ENCODE results near the gene GHRH. TPM values are rescaled to one million over a fixed set of nuclear protein-coding genes. Genes with fewer than 3 reads are reported as not detected.

Gene GHRH
- polyA plus RNA-seq, 2 of the 4 experiments (the other 2 are of a cell fraction), result not detected

- H3K4me2 ChIP-seq, result no peak overlapping the region
- ChIA-PET CTCF (interaction anchor here (0.7 to 10.9 kb wide), 8 partner anchors 9 to 299 kb away, joined by 3 to 150 read pairs (median 5); no protein-coding TSS in a partner anchor), POLR2A (no interaction called here)
- TF ChIP-seq JUNB (IDR thresholded peaks at IDR 0.05), result no peak
- TF ChIP-seq FOSL2 (IDR thresholded peaks at IDR 0.05), result no peak
- TF ChIP-seq FOSL2 (CRISPR knock-in tag; IDR thresholded peaks at IDR 0.05), result no peak
- no peak for TF ChIP-seq HOXB5 (CRISPR knock-in tag; IDR thresholded peaks at IDR 0.05)
- no peak for TF ChIP-seq NPAS2 (CRISPR knock-in tag; IDR thresholded peaks at IDR 0.05; ENCODE audit: borderline replicate concordance)
- no peak for TF ChIP-seq FOSB (CRISPR knock-in tag; IDR thresholded peaks at IDR 0.05)
- TF ChIP-seq RNF2 (IDR thresholded peaks at IDR 0.05; ENCODE audit: borderline replicate concordance, low read depth), result no peak
- no peak for TF ChIP-seq HEYL (CRISPR knock-in tag; IDR thresholded peaks at IDR 0.05)
- TF ChIP-seq ZFP36 (IDR thresholded peaks at IDR 0.05; ENCODE audit: borderline replicate concordance, partially characterized antibody), result no peak
- TF ChIP-seq BHLHE40 (IDR thresholded peaks at IDR 0.05; ENCODE audit: low read depth, low read length), result no peak
- no peak for TF ChIP-seq RFX5 (IDR thresholded peaks at IDR 0.05)
- no peak for TF ChIP-seq EP300 (IDR thresholded peaks at IDR 0.05)
- no peak for TF ChIP-seq MAX (IDR thresholded peaks at IDR 0.05)
- TF ChIP-seq GATA3 (IDR thresholded peaks at IDR 0.05; ENCODE audit: borderline replicate concordance), result no peak
- TF ChIP-seq SREBF2 (IDR thresholded peaks at IDR 0.05), result no peak
- TF ChIP-seq ATOH8 (CRISPR knock-in tag; IDR thresholded peaks at IDR 0.05; ENCODE audit: low read depth), result no peak
- TF ChIP-seq ZNF302 (CRISPR knock-in tag; IDR thresholded peaks at IDR 0.05), result no peak
- no peak for TF ChIP-seq CHD2 (IDR thresholded peaks at IDR 0.05; ENCODE audit: low read length, partially characterized antibody)
- TF ChIP-seq ZC3H11A (IDR thresholded peaks at IDR 0.05), result no peak
- no peak for DNase-seq (ENCODE audit: low read depth in 1 of 2, low spot score in 1 of 2)
- no peak overlapping the region for H3K27ac ChIP-seq
- 97% methylated on average over 4 of the region's 4 CpGs for WGBS (ENCODE audit: missing lambda C conversion rate)
- H3K4me1 ChIP-seq, result peaks cover 4% of the 10 kb centered on the region; the same call in 1 of the 3 replicates
- ATAC-seq, result no peak
- no peak for FAIRE-seq
- no peaks in the 10 kb centered on the region for H3K9me3 ChIP-seq
- no peak overlapping the region for H3K4me3 ChIP-seq
Measured at GRCh38 chr20:37265152-37265551, 3.5 kb upstream of the GHRH start.

GRCh38 chr20:37263686-37264085 is 2.1 kb upstream of the GHRH start:
- FAIRE-seq (no peak), DNase-seq (ENCODE audit: low read depth in 1 of 2, low spot score in 1 of 2) (no peak), ATAC-seq (no peak)
- 65% methylated on average over 6 of the region's 6 CpGs for WGBS (ENCODE audit: missing lambda C conversion rate)
- Histone ChIP-seq H3K9me3 (no peaks in the 10 kb centered on the region), H3K27ac (no peak overlapping the region), H3K4me2 (no peak overlapping the region), H3K4me3 (no peak overlapping the region), H3K4me1 (no peaks in the 10 kb centered on the region)
- TF ChIP-seq EHF (CRISPR knock-in tag; IDR thresholded peaks at IDR 0.05) (no peak), RNF2 (IDR thresholded peaks at IDR 0.05; ENCODE audit: borderline replicate concordance, low read depth) (no peak), CBX2 (IDR thresholded peaks at IDR 0.05; ENCODE audit: borderline replicate concordance, low read depth) (no peak), USF2 (IDR thresholded peaks at IDR 0.05) (no peak), NPAS2 (CRISPR knock-in tag; IDR thresholded peaks at IDR 0.05; ENCODE audit: borderline replicate concordance) (no peak), MYC (IDR thresholded peaks at IDR 0.05; ENCODE audit: borderline replicate concordance, low read length) (no peak), HEYL (CRISPR knock-in tag; IDR thresholded peaks at IDR 0.05) (no peak), HMGXB4 (CRISPR knock-in tag; IDR thresholded peaks at IDR 0.05; ENCODE audit: borderline replicate concordance) (no peak), RFX5 (IDR thresholded peaks at IDR 0.05) (no peak), TFCP2L1 (CRISPR knock-in tag; IDR thresholded peaks at IDR 0.05) (no peak), RAD21 (conservative IDR thresholded peaks at IDR 0.05 in 1 of 2, IDR thresholded peaks at IDR 0.05 in 1 of 2) (no peak), ZC3H11A (IDR thresholded peaks at IDR 0.05) (no peak), FOXS1 (CRISPR knock-in tag; IDR thresholded peaks at IDR 0.05) (no peak), MAX (IDR thresholded peaks at IDR 0.05) (no peak), ZFP36 (IDR thresholded peaks at IDR 0.05; ENCODE audit: borderline replicate concordance, partially characterized antibody) (no peak), NR3C1 (IDR thresholded peaks at IDR 0.05) (no peak)
- POLR2A ChIA-PET, result no interaction called here
- CTCF ChIA-PET, result interaction anchor here (1.0 to 10.9 kb wide), 2 partner anchors 68 to 271 kb away, joined by 3 to 150 read pairs; no protein-coding TSS in a partner anchor
